GM18951 (cell line): ENCODE measurements around the gene SCARF2.

Experiments used
- POLR2A ChIP-seq: IDR thresholded peaks from 4 replicates; pipeline ENCODE4 v1.6.1; 2011; ENCODE audit warnings: mild to moderate bottlenecking; ENCODE audit not compliant: insufficient read length, insufficient read depth; ENCODE audit errors: extremely low read depth
- in situ Hi-C: fragments of 300-500 bp; cut with MboI; formaldehyde crosslinking; loops from one replicate; pipeline ENCODE4 v1.12.0; 2022; ENCODE audit warnings: low sequenced_read_pairs, mixed read lengths, inconsistent platforms; ENCODE audit not compliant: unreplicated experiment

The SCARF2 gene

GRCh38 chr22:20431511-20432192 is 6.0 kb downstream of the SCARF2 start:
- no peak for TF ChIP-seq POLR2A
- in situ Hi-C loops: no loop called here

GRCh38 chr22:20430720-20431510 is 6.7 kb downstream of the SCARF2 start:
- TF ChIP-seq POLR2A: no peak
- in situ Hi-C loops: no loop called here

GRCh38 chr22:20430101-20430719 is 7.4 kb downstream of the SCARF2 start:
- in situ Hi-C loops: no loop called here
- no peak for TF ChIP-seq POLR2A

GRCh38 chr22:20429254-20430100 is 8.1 kb downstream of the SCARF2 start:
- in situ Hi-C loops: no loop called here

GRCh38 chr22:20428496-20429253 is 8.9 kb downstream of the SCARF2 start:
- TF ChIP-seq POLR2A: no peak
- in situ Hi-C loops: no loop called here

More at GRCh38 chr22:20429254-20430100, 8.1 kb downstream of the SCARF2 start:
- no peak for TF ChIP-seq POLR2A

- no peak for TF ChIP-seq POLR2A
- in situ Hi-C loops: no loop called here
Observed at GRCh38 chr22:20427945-20428417, 9.6 kb downstream of the SCARF2 start.

GRCh38 chr22:20427104-20427944 is 10.3 kb downstream of the SCARF2 start:
- no peak for TF ChIP-seq POLR2A
- in situ Hi-C loops: no loop called here

GRCh38 chr22:20426259-20426615 is 11.4 kb downstream of the SCARF2 start:
- TF ChIP-seq POLR2A: no peak
- in situ Hi-C loops: no loop called here

- TF ChIP-seq POLR2A: no peak
- in situ Hi-C loops: no loop called here
Observed at GRCh38 chr22:20425566-20426258, 11.9 kb downstream of the SCARF2 start.

GRCh38 chr22:20424932-20425565 is 12.6 kb downstream of the SCARF2 start:
- in situ Hi-C loops: no loop called here
- no peak for TF ChIP-seq POLR2A
